HG03139 (cell line): ENCODE measurements around the gene GPR4.

ENCODE experiments used
- ATAC-seq: cut with Tn5 transposase; IDR thresholded peaks from one replicate; pipeline ENCODE4 v1.9.1; 2021; ENCODE audit not compliant: unreplicated experiment

Gene GPR4

GRCh38 chr19:45556835-45557234 is 45.2 kb downstream of the GPR4 start:
- no peak for ATAC-seq

GRCh38 chr19:45554481-45554880 is 47.5 kb downstream of the GPR4 start:
- no peak for ATAC-seq

GRCh38 chr19:45553464-45553863 is 48.5 kb downstream of the GPR4 start:
- no peak for ATAC-seq

- no peak for ATAC-seq
Observed at GRCh38 chr19:45547965-45548609, 53.9 kb downstream of the GPR4 start.

- ATAC-seq, result no peak
Observed at GRCh38 chr19:45547211-45547770, 54.7 kb downstream of the GPR4 start.

- ATAC-seq, result no peak
Observed at GRCh38 chr19:45542234-45542668, 59.8 kb downstream of the GPR4 start.
